Stimulated activated naive CD4-positive, alpha-beta T cell treated with Interleukin-2 at 50 U/mL for 16 hours (primary cell): Measurements from ENCODE around the gene PIMREG.
"Not testable (repeated sequence)": the region's sequence is repeated elsewhere in the genome, so short reads cannot be mapped to it uniquely, and the experiment has no call there.

ENCODE experiments used
- DNase-seq: peaks from one replicate; lab custom pipeline; 2025; lab: John Stamatoyannopoulos, UW

The PIMREG gene

DNA sequence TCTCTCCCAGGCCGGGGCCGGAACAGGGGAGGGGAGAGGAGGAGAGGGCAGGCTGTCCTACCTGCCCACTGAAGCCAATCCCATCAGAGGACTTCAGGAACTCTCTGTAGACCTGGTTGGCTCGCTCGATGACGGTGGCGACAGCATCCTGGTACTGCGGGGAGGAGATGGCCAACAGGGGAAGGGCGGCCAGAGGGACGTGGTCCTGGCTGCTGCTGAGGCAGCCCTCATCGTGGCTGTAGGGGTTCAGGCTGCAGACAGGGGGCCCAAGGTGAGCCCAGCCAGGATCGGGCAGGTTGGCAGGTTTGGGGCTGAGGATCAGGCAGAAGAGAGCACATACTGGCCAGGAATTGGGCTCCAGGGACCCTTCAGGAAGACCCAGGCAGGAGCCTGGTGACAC is 34.2 kb downstream of the PIMREG start:
- no peak for DNase-seq

DNA sequence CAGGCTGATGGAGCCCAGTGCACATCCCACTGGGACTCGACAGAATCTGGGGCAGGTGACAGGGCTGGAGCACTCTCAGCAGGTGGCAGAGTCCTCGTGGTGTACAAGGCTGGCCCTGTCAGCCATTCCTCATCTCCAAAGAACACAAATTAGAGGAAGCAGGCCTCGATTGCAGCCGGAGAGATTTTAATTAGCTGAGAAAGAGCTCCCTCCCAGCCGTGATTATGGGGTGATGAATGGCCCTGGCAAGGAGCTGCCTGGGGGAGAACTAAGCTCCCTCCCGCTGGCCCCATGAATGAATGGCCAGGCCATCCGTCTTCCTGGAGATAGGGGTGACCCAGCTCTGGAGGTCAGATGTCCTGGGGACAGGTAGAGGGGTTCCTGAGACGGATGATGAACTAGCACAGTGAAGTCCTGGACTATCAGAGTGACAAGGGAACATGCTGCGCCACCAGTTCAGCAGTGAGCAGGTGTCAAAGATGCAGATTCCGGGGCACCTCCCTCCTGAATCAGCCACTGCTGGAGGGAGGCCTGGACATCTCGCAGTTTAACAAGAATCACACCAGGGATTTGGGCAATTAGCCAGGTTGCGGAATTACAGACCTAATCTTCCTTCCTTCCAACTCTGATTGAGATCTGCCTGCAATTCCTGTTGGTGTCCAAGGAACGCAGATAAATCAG is 35.5 kb downstream of the PIMREG start:
- no peak for DNase-seq

DNA sequence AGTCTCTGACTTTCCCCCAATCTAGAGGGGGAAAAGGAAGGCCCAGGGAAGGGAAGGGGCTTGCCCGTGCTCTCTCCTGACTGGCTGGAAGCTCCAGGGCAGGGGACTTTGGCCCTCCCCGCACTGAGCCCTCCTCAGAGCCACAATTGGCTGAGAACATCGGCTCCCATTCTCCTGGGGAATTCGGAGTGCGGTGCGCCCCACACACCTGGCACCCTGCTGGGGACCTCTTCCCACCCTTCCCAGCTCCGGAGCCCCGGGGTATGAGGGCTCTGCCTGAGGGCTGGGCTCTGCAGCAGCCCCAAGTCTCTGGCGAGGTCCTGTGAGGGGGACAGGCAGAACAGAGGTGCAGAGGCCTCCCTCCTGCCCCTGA is 36.0 kb downstream of the PIMREG start:
- no peak for DNase-seq

DNA sequence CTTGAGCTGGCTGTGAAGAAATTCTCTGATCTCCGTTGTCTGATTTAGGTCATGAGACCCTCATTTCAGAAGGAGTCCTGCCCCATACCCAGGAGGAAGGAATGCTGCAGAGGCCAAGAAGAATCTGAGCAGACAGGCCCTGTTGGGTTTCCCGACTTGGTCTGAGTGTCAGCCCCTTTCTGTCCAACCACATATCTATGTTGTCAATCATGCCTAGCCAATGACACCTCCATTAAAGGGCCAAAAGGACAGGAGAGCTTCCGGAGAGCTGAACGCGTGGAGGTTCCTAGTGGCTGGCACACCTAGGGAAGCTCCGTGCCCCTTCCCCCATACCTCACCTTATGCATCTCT is 37.8 kb downstream of the PIMREG start:
- DNase-seq, result no peak

DNA sequence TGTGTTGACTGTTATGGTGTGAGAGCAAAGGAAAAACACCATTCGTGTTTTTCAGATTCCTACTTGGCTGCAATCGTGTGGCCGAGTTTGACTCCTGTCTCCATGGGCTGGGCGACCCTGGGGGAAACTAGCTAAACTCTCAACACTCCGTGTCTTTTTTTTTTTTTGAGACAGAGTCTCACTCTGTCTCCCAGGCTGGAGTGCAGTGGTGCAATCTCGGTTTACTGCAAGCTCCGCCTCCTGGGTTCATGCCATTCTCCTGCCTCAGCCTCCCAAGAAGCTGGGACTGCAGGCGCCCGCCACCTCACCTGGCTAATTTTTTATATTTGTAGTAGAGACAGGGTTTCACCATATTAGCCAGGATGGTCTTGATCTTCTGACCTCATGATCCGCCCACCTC is 38.5 kb downstream of the PIMREG start:
- not testable (repeated sequence) for DNase-seq

DNA sequence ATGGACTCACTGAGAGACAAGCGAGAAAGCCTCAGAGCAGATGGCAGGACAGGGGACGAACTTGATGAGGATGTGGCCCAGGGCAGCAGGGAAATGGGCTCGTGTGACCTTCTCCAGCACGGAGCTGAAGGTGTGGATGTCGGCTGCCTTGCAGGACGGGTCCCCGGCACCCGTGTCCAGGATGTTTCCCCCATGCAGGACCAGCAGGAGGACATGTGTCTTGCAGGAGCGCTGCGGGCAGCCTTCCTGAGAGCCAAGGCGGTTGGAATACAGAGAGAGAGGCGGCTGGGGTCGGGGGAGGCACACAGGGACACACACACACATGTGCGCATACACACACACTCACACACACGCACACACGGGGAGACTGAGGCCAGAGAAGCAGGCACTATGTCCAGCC is 39.3 kb downstream of the PIMREG start:
- DNase-seq, result no peak

DNA sequence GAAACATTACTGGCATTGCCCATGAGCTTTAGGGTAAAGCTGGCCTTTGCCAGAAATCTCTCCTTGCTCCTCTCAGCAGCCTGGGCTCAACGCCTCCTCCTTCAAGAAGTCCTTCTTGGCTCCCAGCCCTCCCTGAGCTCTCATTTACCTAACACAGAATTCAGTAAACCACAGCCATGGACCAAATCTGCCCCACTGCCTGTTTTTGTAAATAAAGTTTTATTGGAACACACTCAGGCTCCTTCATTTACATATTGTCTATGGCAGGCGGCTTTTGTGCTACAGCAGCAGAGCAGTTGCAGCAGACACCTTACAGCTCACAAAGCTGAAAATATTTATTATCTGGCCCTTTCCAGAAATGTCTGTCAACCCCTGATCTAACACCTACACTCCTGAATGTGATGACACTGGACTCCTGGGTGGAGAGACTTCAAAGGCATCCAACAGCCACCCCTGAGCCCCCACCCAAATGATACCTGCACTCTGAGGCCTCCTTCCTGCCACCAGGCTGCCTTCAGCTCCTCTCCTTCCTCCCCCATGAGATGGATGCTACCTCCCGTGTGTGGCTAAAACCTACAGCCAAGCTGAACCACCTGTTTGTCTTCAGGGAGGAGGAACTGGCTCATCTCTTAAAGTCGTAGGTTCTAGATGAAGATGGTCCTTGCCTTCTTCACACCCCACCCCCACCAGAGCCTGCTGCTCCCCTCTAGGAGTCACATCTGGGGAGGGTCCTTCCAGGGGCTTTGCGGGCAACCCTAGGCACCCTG is 41.6 kb downstream of the PIMREG start:
- no peak for DNase-seq

DNA sequence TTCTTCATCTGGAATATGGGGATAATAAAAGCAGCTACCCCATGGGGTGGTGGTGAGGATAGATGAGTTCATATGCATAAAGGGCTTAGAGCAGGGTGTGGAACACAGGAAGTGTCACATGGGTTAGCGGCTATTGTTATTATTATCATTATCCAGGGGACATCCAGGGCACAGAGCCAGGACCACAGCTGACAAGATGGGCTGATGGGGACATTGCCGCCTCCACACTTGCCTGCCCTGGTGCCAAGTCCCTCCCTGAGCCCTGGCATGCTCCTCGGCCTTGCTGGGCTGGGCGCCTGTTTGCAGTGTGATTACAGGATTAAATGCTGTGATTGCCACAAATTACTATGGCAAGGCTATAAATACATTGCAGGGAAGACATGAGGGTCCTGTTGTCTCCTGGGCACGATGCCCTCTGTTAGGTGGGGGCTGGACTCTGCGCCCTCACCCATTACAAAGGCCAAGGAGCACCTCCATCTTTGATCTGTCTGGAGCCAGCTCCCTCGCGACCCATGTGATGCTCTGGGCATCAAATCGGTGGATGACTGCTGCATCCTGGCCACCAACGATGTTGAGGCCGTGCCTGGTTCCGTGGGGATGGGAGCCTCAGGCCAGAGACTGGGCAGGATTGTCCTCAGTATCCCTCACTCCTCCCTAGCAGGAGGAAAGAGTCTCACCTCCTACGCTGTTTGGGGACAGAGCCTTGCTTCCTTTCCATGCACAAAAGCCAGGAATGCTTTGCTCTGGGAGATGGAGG is 43.2 kb downstream of the PIMREG start:
- DNase-seq, result no peak

DNA sequence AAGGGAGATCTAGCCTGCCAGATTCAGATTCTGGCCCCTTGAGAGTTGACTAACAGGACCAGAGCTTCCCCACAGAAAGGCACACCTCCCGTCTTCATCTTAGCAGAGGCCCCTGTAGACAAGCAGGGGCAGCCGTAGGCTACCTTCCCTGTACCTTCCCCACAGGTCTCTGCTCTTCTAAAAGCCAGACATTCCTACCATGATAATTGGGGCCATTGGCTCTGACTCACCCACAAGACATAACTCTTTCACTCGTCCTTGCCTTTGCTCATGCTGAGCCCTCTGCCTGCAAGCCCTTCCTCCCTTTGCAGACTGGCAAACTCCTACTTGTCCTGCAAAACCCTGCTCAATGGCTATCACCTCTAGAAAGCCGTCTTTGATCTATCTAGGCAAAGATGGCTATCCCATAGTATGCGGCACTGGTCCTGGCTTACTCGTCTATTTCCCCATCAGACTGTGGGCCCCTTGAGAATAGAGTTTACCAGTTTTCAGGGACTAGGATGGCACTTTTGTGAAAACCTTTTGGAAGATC is 43.8 kb downstream of the PIMREG start:
- DNase-seq, result no peak

DNA sequence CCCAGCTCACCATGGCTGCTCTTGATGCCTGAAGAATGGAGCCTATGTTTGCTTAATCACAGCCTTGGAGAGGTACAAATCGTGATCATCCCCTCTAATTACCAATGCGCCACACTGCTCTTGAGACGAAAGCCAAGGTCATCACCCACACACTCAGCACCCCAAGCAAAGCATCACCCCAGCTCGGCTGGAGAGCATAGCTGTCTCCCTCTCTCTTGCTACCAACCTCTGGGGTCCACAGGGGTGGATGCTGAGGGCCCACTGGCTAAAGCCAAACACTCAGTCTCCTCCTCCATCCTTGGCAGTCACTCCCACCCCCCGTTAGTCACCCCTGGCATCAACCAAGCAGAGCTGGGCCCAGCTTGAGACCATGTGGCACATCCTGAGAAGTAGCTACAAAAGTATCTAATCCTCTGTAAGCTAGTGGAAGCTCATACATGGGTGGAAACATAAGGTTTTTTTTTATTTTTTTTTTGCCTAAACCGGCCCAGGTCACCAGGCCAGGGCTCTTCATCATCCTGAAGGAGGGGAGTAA is 44.8 kb downstream of the PIMREG start:
- DNase-seq, result no peak

DNA sequence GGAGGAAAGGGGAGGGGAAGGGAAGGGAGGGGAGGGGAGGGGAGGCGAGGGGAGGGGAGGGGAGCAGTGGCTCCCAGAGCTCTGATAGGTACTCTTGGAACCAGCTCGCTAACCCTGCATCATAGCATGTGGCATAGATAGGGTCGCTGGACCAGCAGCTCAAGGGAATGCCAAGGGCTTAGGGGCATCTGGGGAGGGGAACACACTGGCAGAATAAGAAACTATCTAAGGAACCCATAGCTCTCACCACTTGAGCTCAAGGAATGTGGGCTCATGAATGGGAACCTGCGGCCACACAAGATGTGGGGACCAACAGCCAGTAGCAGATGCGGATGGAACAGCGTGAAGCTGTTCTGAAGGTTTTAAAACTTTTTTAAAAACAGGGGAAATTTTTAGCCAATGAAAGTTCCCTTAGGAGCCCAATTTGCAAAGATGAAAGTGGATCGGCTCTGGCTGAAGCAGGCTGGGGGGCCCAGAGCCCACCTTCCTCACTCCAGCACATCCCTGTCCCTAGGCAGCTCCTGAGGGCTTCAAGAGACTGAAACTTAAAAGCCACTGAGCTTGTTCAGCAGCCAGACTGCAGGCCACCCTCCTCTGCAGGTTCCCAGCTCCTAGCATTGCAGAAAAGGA is 46.9 kb downstream of the PIMREG start:
- no peak for DNase-seq

DNA sequence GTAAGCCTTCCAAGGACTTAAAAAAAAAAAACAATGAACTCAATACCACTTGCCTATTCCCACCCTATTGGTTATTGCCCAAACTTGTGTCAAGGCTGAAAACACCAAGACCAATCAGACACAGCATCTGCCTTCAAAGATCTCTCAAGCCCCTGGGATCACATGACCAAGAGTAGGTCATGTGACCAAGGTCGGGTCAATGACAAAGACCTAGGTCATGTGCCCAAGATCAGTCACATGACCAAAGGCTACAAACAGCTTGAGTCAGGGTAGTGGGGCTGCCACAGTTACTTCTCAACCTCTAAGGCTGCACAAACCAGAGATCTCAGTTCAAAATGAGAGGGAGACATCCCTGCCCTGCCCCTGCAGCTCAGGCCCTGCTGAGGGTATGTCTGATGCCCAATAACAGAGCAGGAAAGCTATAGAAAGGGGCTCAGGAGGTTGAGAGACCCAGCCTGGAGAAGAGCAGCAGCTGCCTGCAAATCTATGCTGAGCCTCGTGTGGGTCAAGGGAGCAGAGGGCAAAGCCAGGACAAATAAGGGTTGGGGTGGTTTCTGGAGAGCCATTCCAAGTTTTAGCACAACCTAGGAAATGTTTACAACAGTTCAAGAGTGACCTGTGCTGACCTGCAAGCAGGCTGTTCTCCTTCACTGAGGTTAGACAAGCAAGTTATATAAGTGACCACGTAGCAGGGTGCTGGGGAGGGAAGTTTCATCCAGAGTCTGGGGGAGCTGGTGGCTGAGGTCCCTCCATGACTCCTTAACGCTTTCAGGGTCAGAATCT is 48.8 kb downstream of the PIMREG start:
- no peak for DNase-seq

DNA sequence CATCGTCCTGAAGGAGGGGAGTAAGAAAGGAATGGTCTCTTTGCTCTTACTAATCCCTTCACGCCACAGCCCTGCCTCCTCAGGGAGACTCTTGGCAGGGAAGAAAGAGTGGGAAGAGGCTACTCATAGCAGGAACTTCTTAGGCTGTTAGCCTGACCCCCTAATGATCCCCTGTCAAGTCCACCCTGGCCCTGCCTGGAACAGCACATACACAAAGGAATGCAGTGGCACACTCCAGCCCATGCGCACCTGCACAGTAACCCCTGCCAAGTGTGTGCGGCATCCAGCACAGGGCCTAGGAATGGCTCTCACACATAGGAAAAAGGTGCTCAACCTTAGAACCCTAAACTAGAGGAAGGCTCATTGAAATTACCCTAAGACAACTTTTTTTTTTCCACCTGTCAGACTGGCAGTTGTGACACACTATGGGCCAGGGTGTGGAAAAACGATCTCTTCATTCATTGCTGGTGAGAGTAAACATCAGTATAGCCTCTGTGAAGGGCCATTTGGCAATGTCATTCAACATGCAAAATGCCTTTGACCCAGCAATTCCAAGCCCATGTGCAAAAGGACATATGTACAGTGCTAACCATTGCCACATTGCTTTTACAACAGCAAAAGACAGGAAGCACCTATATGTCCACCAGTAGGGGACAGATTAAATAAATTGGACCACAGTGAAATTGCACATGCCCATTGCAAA is 50.1 kb downstream of the PIMREG start:
- no peak for DNase-seq

DNA sequence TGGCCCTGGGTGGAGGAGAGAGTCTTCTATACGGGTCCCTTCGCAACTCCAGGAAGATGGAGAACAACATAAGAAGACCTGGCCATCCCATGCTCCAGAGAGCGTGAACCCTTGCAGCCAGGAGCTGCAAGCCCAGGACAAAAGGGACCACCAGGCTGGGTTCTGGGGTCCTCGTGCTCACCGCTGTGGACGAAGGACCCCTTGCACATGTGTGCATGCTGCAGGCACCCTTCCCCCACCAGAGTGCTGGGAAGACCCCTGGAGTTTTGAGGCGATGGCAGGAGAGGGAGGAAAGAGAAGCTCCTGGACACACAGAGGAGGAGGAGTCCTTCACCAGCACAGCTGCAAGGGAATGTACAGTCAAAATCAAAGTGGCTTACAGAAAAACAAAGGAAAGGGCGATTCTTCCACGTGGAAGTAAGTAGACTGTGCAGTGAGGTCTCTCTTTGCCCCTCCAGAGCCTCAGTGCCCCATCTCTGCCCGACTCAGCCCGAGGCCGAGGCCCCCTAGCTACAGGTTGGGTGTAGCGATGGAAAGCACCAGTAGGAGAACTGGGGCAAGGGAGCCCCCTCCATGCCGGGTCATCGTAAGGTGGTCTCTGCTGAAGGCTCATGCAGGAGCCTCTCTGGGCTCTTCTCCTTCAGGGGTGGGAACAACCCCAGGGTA is 51.3 kb downstream of the PIMREG start:
- DNase-seq, result no peak

DNA sequence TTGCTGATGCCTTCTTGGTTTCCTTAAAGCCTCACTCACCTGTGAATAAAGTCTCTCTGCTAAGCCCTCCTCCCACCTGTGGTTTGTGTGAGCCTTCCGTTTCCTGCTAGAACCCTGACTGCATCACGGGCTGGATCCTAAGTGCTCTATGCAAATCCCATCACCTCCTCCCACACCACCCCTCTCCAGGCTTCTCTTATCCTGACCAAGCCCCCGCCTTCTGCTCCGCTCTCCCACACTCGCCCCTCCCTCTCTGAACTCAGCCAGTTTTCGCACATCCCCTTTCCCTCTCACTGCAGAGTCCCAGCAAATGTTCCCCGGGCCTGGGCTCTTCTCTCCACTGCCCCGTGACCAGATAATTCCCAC is 51.8 kb downstream of the PIMREG start:
- no peak for DNase-seq

DNA sequence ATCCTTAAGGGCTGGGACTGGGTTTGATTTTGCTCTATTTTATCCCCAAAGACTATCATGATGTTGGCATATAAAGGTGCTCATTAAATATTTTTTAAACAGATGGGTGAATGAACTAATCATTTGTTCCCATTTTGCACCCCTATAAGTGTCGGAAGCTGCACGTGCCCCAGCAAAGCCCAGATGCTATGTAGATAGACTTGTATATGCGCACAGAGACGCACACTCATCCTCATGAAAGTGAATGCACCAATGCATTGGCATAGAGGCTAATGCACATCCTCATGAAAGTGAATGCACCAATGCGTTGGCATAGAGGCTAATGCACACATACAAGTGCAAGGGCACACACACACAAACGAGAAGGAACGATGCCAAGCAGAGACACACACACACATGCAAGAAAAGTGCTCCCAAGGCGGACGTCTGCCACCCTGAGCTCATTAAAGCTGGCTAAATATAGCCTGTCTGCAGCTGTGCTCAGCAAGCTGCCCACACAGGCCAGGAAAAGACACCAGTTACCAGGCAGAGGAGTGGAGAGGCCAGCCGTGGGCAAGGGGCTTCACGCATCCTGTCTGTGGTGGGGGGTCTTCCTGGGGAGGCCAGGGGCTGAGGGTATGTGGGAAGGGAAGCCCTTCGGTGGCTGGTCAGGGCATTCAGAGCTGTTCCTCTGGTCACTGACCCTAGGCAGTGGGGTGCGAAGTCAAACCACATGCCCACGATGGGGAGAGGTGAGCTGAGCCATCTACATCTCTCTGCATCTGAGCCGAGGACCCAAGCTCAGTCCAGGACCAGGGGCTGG is 52.6 kb downstream of the PIMREG start:
- DNase-seq, result no peak

DNA sequence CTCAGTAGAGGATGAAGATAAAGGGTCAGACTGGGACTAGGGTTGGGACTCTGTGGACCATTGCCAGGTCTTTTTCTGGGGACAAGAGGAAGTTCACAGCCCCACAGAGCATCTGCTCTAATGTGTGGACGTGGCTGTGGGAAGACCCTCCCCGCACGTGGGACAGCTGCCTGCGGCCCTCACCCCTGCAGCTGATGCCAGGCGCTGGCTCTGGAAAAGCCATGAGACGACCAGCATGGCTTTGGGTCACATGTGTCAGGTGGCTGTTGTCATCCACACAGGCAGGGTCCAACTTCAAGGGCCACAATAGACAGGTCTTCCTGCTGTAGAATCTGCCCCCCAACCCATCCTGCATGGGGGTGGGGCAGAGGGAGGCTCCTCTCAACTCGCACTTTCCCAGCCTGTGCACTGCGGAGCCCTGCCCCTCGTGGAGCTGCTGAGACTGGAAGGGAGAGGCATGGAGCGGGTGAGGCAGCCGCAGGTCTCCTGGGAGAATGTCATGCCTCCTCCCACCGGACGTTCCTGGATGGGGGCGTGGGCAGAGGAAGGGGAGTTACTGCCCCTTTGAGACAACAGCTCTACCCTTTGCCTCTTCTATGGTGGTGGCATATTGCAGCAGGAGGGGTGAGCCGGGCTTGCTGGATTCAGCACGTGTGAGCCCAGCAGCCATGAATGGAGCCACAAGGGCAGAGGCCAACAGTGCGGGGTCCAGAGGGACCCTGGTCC is 53.4 kb downstream of the PIMREG start:
- no peak for DNase-seq

DNA sequence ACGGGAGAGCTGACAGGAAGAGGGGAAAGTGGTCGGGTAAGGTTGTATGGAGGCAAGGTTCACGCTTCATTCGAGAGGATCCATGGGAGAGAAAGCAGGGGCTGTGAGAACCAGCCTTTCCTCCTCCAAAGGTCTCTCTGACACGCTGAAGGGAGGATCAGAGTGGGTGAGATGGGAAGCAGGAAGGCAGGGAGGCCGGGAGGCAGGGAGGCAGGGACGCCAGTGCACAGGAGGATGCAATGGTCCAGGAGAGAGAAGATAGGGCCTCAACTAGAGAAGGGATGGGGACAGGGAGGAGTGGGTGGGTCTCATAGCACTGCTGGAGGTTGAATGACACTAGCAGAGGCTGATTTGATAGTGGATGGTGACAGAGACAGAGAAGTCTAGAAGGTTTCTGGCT is 54.1 kb downstream of the PIMREG start:
- DNase-seq, result no peak
